ENCODE results near the gene RABGAP1L.

Gene RABGAP1L

DNA sequence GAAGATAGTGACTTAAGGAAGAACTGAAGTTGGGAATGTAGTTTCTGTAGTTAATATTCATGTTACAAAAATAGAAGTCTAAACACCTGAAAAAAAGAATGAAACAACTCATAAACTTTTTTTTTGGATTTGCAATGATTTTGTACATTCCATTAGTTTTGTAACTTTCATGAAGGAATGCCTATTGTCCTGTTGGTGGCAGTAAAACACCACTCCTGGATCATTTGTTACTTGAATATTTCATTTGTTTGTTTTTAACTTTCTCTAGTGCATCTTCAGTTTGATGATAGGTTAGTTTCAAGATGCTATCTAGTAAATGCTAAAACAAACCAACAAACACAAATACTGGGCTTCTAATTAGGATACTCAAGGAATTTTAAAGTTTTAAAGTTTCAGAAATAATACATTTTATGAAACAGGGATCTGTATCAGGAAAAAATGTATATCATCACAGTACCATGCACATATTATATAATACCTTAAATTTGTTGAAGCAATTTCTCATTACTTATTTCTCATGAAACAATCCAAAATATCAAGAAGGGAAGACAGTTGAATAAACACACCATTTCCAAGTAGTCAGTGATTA is 610.7 kb downstream of the RABGAP1L start:
- Histone ChIP-seq H3K27me3 (replicated peaks) (no peaks in the 10 kb centered on the region), H3K4me3 (ENCODE audit: low read depth, low read length) (no peak overlapping the region), H3K27ac (no peak overlapping the region), H3K36me3 (replicated peaks) (no peaks in the 10 kb centered on the region)
- DNase-seq, result peak; percentile 18
- peak; percentile 62 for TF ChIP-seq CTCF (IDR thresholded peaks at IDR 0.05; ENCODE audit: low read depth, low read length, missing control alignments)
- in situ Hi-C loops (cut with HindIII; ENCODE audit: low pct_ligation_motif_present, low sequenced_read_pairs), result no loop called here

GRCh38 chr1:174775621-174776020 is 616.3 kb downstream of the RABGAP1L start:
- in situ Hi-C loops (cut with HindIII; ENCODE audit: low pct_ligation_motif_present, low sequenced_read_pairs), result loop anchor here (25.0 kb wide), 1 partner anchor 187 kb away; no protein-coding TSS in a partner anchor
- no peaks in the 10 kb centered on the region for H3K36me3 ChIP-seq (replicated peaks)
- no peaks in the 10 kb centered on the region for H3K27me3 ChIP-seq (replicated peaks)
- no peak overlapping the region for H3K27ac ChIP-seq
- DNase-seq, result peak; percentile 3
- no peak for TF ChIP-seq CTCF (IDR thresholded peaks at IDR 0.05; ENCODE audit: low read depth, low read length, missing control alignments)
- H3K4me3 ChIP-seq (ENCODE audit: low read depth, low read length), result no peak overlapping the region

DNA sequence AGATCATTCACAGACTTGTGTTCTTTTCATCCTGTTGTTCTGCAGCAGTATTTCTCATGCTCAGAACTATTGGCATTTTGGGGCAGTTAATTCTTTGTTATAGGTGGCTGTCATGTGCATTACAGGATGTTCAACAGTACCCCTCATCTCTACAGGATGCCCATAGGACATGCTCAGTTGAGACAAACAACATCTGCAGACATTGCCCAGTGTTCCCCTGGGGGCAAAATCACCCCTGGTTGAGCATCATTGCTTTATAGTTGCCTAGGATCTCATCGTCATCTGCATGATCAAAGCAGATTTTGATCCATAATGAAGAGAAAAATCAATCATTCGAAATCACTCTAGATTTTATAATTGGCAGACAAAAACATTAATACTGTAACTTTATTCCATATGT is 617.9 kb downstream of the RABGAP1L start:
- no peak overlapping the region for H3K27ac ChIP-seq
- no peak for TF ChIP-seq CTCF (IDR thresholded peaks at IDR 0.05; ENCODE audit: low read depth, low read length, missing control alignments)
- in situ Hi-C loops (cut with HindIII; ENCODE audit: low pct_ligation_motif_present, low sequenced_read_pairs), result loop anchor here (25.0 kb wide), 1 partner anchor 185 kb away; no protein-coding TSS in a partner anchor
- no peak for DNase-seq
- H3K4me3 ChIP-seq (ENCODE audit: low read depth, low read length), result no peak overlapping the region
- H3K36me3 ChIP-seq (replicated peaks), result no peaks in the 10 kb centered on the region
- H3K27me3 ChIP-seq (replicated peaks), result no peaks in the 10 kb centered on the region

GRCh38 chr1:174785510-174785909 is 626.2 kb downstream of the RABGAP1L start:
- no peak for TF ChIP-seq CTCF (IDR thresholded peaks at IDR 0.05; ENCODE audit: low read depth, low read length, missing control alignments)
- no peak overlapping the region for H3K4me3 ChIP-seq (ENCODE audit: low read depth, low read length)
- H3K27ac ChIP-seq, result no peak overlapping the region
- DNase-seq, result no peak
- in situ Hi-C loops (cut with HindIII; ENCODE audit: low pct_ligation_motif_present, low sequenced_read_pairs), result loop anchor here (25.0 kb wide), 1 partner anchor 177 kb away; no protein-coding TSS in a partner anchor
- H3K36me3 ChIP-seq (replicated peaks), result no peaks in the 10 kb centered on the region
- no peaks in the 10 kb centered on the region for H3K27me3 ChIP-seq (replicated peaks)

GRCh38 chr1:174786358-174786757 is 627.0 kb downstream of the RABGAP1L start:
- H3K27ac ChIP-seq, result no peak overlapping the region
- H3K4me3 ChIP-seq (ENCODE audit: low read depth, low read length), result no peak overlapping the region
- no peak for DNase-seq
- H3K27me3 ChIP-seq (replicated peaks), result no peaks in the 10 kb centered on the region
- H3K36me3 ChIP-seq (replicated peaks), result no peaks in the 10 kb centered on the region
- in situ Hi-C loops (cut with HindIII; ENCODE audit: low pct_ligation_motif_present, low sequenced_read_pairs), result loop anchor here (25.0 kb wide), 1 partner anchor 176 kb away; no protein-coding TSS in a partner anchor
- TF ChIP-seq CTCF (IDR thresholded peaks at IDR 0.05; ENCODE audit: low read depth, low read length, missing control alignments), result no peak

- in situ Hi-C loops (cut with HindIII; ENCODE audit: low pct_ligation_motif_present, low sequenced_read_pairs), result loop anchor here (25.0 kb wide), 1 partner anchor 176 kb away; no protein-coding TSS in a partner anchor
- Histone ChIP-seq H3K27me3 (replicated peaks) (no peaks in the 10 kb centered on the region), H3K36me3 (replicated peaks) (no peaks in the 10 kb centered on the region), H3K4me3 (ENCODE audit: low read depth, low read length) (no peak overlapping the region), H3K27ac (no peak overlapping the region)
- TF ChIP-seq CTCF (IDR thresholded peaks at IDR 0.05; ENCODE audit: low read depth, low read length, missing control alignments), result no peak
- DNase-seq, result no peak
Observed at GRCh38 chr1:174786760-174787159, 627.4 kb downstream of the RABGAP1L start.
